AG10803 (cell line): Measurements from ENCODE around the gene WNT8B.
A peak's percentile ranks its signal among the peaks of the same experiment; 100 is the strongest.

Source experiments
- DNase-seq: peaks from one replicate; pipeline ENCODE4 v3.0.0; 2010; ENCODE audit warnings: low read depth
- H3K4me3 ChIP-seq: 2 replicates; pipeline ENCODE4 v1.5.1; 2011; ENCODE audit warnings: mild to moderate bottlenecking, low read length, control low read depth
- TF ChIP-seq, protein P1 (sequence below): conservative IDR thresholded peaks from 2 replicates; pipeline ENCODE4 v1.5.1; 2011; ENCODE audit warnings: mild to moderate bottlenecking, low read length, control low read depth, inconsistent platforms

Gene WNT8B

DNA sequence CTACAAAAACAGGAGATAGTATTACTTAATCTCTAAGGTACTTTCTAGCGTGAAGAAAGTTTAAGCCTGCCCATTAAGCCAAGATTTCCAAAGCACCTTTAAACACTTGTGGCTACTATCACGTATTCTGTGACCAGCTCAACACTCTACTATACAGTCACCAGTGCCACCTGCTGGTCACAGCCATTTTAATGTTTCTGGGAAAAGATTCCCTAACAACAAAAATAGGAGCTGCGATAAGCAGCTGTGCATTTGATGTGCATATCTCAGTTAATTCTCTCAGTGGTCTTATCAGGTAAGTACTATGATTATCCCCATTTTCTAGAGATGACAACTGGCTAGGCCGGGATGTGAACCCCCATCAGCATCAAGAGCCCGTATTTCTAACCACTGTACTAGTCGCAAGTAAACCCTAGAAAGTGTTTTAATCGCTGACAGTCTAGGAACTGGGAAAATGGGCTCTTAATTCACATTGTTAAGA is 56.0 kb downstream of the WNT8B start:
- peak; percentile 57 for DNase-seq
- H3K4me3 ChIP-seq = no peak overlapping the region; the same call in 1 of the 2 replicates

GRCh38 chr10:100519311-100520051 is 56.7 kb downstream of the WNT8B start, which contains the start of gene SEC31B:
TSS of gene SEC31B (minus strand) at chr10:100519861. CDS start at chr10:100516952, 2,909 bp downstream.
- TF ChIP-seq, protein P1, sequence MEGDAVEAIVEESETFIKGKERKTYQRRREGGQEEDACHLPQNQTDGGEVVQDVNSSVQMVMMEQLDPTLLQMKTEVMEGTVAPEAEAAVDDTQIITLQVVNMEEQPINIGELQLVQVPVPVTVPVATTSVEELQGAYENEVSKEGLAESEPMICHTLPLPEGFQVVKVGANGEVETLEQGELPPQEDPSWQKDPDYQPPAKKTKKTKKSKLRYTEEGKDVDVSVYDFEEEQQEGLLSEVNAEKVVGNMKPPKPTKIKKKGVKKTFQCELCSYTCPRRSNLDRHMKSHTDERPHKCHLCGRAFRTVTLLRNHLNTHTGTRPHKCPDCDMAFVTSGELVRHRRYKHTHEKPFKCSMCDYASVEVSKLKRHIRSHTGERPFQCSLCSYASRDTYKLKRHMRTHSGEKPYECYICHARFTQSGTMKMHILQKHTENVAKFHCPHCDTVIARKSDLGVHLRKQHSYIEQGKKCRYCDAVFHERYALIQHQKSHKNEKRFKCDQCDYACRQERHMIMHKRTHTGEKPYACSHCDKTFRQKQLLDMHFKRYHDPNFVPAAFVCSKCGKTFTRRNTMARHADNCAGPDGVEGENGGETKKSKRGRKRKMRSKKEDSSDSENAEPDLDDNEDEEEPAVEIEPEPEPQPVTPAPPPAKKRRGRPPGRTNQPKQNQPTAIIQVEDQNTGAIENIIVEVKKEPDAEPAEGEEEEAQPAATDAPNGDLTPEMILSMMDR = no peak
- H3K4me3 ChIP-seq = peak within 1 kb of the TSS; percentile 37
- no peak for DNase-seq

More for the DNA sequence above, 56.0 kb downstream of the WNT8B start:
- TF ChIP-seq, protein P1 = peak; percentile 74

DNA sequence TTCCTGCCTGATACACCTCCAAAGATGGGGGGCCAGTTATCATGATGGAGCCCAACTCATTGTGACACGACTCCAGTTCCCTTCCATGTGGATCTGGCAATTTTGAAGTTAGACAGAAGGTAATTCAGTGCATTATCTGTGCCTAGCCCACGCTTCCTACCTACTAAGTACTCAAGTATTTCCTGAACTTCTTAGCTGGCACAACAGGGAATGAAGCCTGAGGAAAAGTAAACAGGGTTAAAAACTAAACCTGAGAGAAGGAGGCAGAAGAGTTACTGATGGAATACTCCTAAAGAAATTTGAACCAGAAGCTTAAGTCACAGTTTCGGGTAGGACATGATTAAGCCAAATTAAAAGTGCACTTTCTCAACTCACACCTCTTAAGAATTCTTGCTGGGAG is 58.0 kb downstream of the WNT8B start:
- no peak for DNase-seq
- H3K4me3 ChIP-seq = no peak overlapping the region
- TF ChIP-seq, protein P1 = no peak

GRCh38 chr10:100522107-100522801 is 59.4 kb downstream of the WNT8B start:
- no peak for DNase-seq
- H3K4me3 ChIP-seq = no peak overlapping the region
- TF ChIP-seq, protein P1 = no peak

- no peak overlapping the region for H3K4me3 ChIP-seq
- TF ChIP-seq, protein P1 = no peak
- DNase-seq = no peak
Observed at GRCh38 chr10:100522945-100523344, 60.1 kb downstream of the WNT8B start.

DNA sequence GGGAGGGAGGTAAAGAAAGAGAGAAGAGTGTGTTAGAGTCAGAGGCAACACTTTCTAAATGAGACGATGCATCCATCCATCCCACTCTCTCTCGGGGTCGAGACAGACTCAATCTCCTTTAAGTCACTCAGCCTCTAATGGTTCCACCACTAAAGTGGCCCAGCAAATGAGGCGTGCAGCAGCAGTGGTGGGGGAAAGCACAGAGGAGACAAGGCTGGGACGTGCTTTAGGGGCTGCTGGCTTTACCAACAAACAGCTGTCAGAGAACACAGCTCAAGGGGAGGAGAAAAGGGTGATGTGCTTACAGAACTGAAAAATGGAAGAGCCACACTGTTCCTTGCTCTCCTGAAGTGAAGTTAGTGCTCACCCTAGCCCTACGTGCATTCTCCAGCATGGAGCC is 61.4 kb downstream of the WNT8B start:
- no peak overlapping the region for H3K4me3 ChIP-seq
- TF ChIP-seq, protein P1 = no peak
- no peak for DNase-seq
